ENCODE data around the gene DSG1.

DNA sequence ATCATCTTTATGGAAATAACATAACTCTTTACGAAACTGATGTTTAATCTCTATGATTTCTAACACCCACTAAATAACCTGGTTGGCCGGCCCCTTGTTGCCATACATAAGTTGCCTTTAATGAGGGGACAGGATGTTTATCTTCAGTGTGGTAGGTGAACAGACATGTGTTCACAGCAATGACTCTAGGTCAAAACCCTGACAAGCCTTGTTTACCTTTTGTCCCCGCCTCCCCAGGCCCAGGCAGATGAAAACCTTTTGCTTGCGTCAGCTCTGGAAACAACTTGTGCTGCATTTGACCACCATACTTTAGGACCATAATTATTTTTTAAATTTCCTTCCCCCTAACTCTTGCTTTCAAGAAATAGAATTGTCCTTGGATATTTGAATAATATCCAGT, 55.7 kb downstream of the DSG1 start:
- TF ChIP-seq, protein P1, sequence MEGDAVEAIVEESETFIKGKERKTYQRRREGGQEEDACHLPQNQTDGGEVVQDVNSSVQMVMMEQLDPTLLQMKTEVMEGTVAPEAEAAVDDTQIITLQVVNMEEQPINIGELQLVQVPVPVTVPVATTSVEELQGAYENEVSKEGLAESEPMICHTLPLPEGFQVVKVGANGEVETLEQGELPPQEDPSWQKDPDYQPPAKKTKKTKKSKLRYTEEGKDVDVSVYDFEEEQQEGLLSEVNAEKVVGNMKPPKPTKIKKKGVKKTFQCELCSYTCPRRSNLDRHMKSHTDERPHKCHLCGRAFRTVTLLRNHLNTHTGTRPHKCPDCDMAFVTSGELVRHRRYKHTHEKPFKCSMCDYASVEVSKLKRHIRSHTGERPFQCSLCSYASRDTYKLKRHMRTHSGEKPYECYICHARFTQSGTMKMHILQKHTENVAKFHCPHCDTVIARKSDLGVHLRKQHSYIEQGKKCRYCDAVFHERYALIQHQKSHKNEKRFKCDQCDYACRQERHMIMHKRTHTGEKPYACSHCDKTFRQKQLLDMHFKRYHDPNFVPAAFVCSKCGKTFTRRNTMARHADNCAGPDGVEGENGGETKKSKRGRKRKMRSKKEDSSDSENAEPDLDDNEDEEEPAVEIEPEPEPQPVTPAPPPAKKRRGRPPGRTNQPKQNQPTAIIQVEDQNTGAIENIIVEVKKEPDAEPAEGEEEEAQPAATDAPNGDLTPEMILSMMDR (IDR thresholded peaks at IDR 0.05; ENCODE audit: poor library complexity, severe bottlenecking) = no peak
- TF ChIP-seq POLR2AphosphoS5 (IDR thresholded peaks at IDR 0.05) (no peak), EP300 (conservative IDR thresholded peaks at IDR 0.05; ENCODE audit: poor library complexity, severe bottlenecking) (no peak), RAD21 (conservative IDR thresholded peaks at IDR 0.05) (no peak), EZH2 (IDR thresholded peaks at IDR 0.05; ENCODE audit: borderline replicate concordance, insufficient read depth, low read length, poor library complexity, severe bottlenecking) (no peak)
